ENCODE data around the gene SAP30BP.

The SAP30BP gene

DNA sequence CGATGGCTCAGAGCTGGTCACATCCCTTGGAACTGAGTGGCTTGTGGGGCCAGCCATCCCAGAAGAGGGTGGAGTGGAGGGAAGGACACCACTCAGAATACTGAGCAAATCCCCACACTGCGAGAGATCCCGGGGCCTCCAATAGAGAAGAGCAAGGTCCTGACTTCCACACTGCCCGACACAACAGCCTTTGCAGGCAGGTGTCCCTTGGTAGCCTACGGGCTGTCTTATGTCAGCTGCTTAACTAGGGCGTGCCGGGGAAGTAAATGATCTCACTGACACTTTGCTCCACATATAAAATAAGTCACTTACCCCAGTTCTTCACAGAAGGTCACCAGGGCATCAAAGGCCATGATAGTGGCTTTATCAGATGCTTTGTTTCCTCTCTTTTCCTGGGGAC lies 16.3 kb upstream of the SAP30BP start:
- Histone ChIP-seq H3K36me3 (ENCODE audit: control insufficient read depth in 2 of 2, insufficient read depth in 1 of 2, low read length in 2 of 2) (peaks cover 35 to 76% of the 10 kb centered on the region in 2 experiments), H3K27ac (ENCODE audit: extremely low read depth, low read depth, low read length) (no peak overlapping the region), H3K9me3 (ENCODE audit: control insufficient read depth, insufficient read depth, low read depth, low read length) (no peaks in the 10 kb centered on the region), H3K4me3 (ENCODE audit: low read depth, low read length) (no peak overlapping the region), H3K4me1 (ENCODE audit: control insufficient read depth, insufficient read depth, low read length) (no peaks in the 10 kb centered on the region)
- POLR2A ChIA-PET, result no interaction called here
- CTCF ChIA-PET, result interaction anchor here (0.5 to 22.8 kb wide), 11 partner anchors 10 to 114 kb away, joined by 3 to 410 read pairs (median 4); partner anchors contain the start of genes GALK1, RECQL5 and SMIM5
- TF ChIP-seq MEIS1 (CRISPR knock-in tag; IDR thresholded peaks at IDR 0.05; ENCODE audit: borderline replicate concordance), result no peak
- TF ChIP-seq, protein P1, sequence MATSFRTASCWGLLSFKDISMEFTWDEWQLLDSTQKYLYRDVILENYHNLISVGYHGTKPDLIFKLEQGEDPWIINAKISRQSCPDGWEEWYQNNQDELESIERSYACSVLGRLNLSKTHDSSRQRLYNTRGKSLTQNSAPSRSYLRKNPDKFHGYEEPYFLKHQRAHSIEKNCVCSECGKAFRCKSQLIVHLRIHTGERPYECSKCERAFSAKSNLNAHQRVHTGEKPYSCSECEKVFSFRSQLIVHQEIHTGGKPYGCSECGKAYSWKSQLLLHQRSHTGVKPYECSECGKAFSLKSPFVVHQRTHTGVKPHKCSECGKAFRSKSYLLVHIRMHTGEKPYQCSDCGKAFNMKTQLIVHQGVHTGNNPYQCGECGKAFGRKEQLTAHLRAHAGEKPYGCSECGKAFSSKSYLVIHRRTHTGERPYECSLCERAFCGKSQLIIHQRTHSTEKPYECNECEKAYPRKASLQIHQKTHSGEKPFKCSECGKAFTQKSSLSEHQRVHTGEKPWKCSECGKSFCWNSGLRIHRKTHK (tag by site-specific recombination; IDR thresholded peaks at IDR 0.05), result no peak
- TF ChIP-seq, protein P2, sequence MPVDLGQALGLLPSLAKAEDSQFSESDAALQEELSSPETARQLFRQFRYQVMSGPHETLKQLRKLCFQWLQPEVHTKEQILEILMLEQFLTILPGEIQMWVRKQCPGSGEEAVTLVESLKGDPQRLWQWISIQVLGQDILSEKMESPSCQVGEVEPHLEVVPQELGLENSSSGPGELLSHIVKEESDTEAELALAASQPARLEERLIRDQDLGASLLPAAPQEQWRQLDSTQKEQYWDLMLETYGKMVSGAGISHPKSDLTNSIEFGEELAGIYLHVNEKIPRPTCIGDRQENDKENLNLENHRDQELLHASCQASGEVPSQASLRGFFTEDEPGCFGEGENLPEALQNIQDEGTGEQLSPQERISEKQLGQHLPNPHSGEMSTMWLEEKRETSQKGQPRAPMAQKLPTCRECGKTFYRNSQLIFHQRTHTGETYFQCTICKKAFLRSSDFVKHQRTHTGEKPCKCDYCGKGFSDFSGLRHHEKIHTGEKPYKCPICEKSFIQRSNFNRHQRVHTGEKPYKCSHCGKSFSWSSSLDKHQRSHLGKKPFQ (tag by site-specific recombination; IDR thresholded peaks at IDR 0.05), result no peak
- no peak for TF ChIP-seq OSR2 (tag by site-specific recombination; IDR thresholded peaks at IDR 0.05)
- TF ChIP-seq ZNF501 (tag by site-specific recombination; IDR thresholded peaks at IDR 0.05), result no peak
- TF ChIP-seq, protein P3, sequence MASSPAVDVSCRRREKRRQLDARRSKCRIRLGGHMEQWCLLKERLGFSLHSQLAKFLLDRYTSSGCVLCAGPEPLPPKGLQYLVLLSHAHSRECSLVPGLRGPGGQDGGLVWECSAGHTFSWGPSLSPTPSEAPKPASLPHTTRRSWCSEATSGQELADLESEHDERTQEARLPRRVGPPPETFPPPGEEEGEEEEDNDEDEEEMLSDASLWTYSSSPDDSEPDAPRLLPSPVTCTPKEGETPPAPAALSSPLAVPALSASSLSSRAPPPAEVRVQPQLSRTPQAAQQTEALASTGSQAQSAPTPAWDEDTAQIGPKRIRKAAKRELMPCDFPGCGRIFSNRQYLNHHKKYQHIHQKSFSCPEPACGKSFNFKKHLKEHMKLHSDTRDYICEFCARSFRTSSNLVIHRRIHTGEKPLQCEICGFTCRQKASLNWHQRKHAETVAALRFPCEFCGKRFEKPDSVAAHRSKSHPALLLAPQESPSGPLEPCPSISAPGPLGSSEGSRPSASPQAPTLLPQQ (tag by site-specific recombination; IDR thresholded peaks at IDR 0.05), result no peak
- no peak for TF ChIP-seq ZNF2 (tag by site-specific recombination; IDR thresholded peaks at IDR 0.05)
- TF ChIP-seq ZNF174 (tag by site-specific recombination; IDR thresholded peaks at IDR 0.05), result no peak
- TF ChIP-seq, protein P4, sequence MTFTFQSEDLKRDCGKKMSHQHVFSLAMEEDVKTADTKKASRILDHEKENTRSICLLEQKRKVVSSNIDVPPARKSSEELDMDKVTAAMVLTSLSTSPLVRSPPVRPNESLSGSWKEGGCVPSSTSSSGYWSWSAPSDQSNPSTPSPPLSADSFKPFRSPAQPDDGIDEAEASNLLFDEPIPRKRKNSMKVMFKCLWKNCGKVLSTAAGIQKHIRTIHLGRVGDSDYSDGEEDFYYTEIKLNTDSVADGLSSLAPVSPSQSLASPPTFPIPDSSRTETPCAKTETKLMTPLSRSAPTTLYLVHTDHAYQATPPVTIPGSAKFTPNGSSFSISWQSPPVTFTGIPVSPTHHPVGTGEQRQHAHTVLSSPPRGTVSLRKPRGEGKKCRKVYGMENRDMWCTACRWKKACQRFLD (tag by site-specific recombination; IDR thresholded peaks at IDR 0.05), result no peak
- no peak for TF ChIP-seq ZNF24 (tag by site-specific recombination; IDR thresholded peaks at IDR 0.05)
- TF ChIP-seq IKZF3 (tag by site-specific recombination; IDR thresholded peaks at IDR 0.05), result no peak
- TF ChIP-seq ZSCAN5A (tag by site-specific recombination; IDR thresholded peaks at IDR 0.05), result no peak
- TF ChIP-seq ZNF777 (tag by site-specific recombination; IDR thresholded peaks at IDR 0.05; ENCODE audit: borderline replicate concordance), result no peak
- no peak for TF ChIP-seq GLI2 (tag by site-specific recombination; IDR thresholded peaks at IDR 0.05; ENCODE audit: borderline replicate concordance, low read depth)
- TF ChIP-seq BCL11B (tag by site-specific recombination; IDR thresholded peaks at IDR 0.05; ENCODE audit: low read depth), result no peak
- TF ChIP-seq SCRT1 (tag by site-specific recombination; IDR thresholded peaks at IDR 0.05; ENCODE audit: borderline replicate concordance), result no peak
- TF ChIP-seq ZNF707 (tag by site-specific recombination; IDR thresholded peaks at IDR 0.05), result no peak
- no peak for TF ChIP-seq ZNF670 (tag by site-specific recombination; IDR thresholded peaks at IDR 0.05; ENCODE audit: low read depth)
- no peak for TF ChIP-seq PRDM6 (tag by site-specific recombination; IDR thresholded peaks at IDR 0.05)
- TF ChIP-seq ZBTB26 (tag by site-specific recombination; optimal IDR thresholded peaks at IDR 0.05), result no peak

Measured in HEK293 (cell line).